IMR-90 (cell line): ENCODE data around the gene DDX52. TPM values are rescaled to one million over a fixed set of nuclear protein-coding genes. Genes with fewer than 3 reads are reported as not detected.

Experiments
- ATAC-seq: fragments of 200-7000 bp; cut with Tn5 transposase; 2 replicates; pipeline ENCODE4 v1.9.1; 2020; ENCODE audit warnings: low read depth, mild to moderate bottlenecking, moderate library complexity
- BruUV-seq: library from RNA; stranded (reverse); fragments of 400-500 nt; replicated peaks from 2 replicates; lab custom pipeline; 2021; lab: Mats Ljungman, UMichigan
- CTCF ChIA-PET: fragments of 300-600 bp; formaldehyde crosslinking; extraction: SDS; loops from one replicate; lab custom pipeline; 2021; ENCODE audit warnings: antibody characterized with exemption; lab: Yijun Ruan, JAX
- POLR2A ChIA-PET: fragments of 300-600 bp; sonication (Branson Sonifier 250); formaldehyde crosslinking; loops from one replicate; lab custom pipeline; 2022; ENCODE audit warnings: antibody characterized with exemption; ENCODE audit not compliant: unreplicated experiment; lab: Charles Lee
- DNase-seq: peaks from one replicate; pipeline ENCODE4 v3.0.0; 2013
- H2AFZ ChIP-seq: replicated peaks from 2 replicates; pipeline ENCODE3; 2013; ENCODE audit warnings: low read length, mild to moderate bottlenecking; ENCODE audit not compliant: poor library complexity
- H2AK5ac ChIP-seq: 2 replicates; pipeline ENCODE4 v1.6.1; 2013; ENCODE audit warnings: low read depth, low read length, inconsistent platforms
- H2AK9ac ChIP-seq: replicated peaks from 2 replicates; pipeline ENCODE3; 2013; ENCODE audit warnings: mild to moderate bottlenecking, low read depth, low read length, moderate library complexity; ENCODE audit not compliant: poor library complexity
- H2BK120ac ChIP-seq: 2 replicates; pipeline ENCODE4 v1.6.1; 2013; ENCODE audit warnings: low read depth, low read length, inconsistent platforms
- H2BK15ac ChIP-seq: 3 replicates; pipeline ENCODE4 v1.6.1; 2013; ENCODE audit warnings: low read depth, low read length, inconsistent platforms
- H2BK20ac ChIP-seq: 2 replicates; pipeline ENCODE4 v1.6.1; 2013; ENCODE audit warnings: low read depth, mild to moderate bottlenecking, inconsistent platforms, low read length, moderate library complexity
- H2BK5ac ChIP-seq: 2 replicates; pipeline ENCODE4 v1.6.1; 2013; ENCODE audit warnings: mild to moderate bottlenecking, low read depth, low read length, inconsistent platforms; ENCODE audit not compliant: poor library complexity, severe bottlenecking
- H3K14ac ChIP-seq: replicated peaks from 2 replicates; pipeline ENCODE4 v1.6.1; 2013; ENCODE audit warnings: low read depth, low read length, inconsistent platforms
- H3K18ac ChIP-seq: 2 replicates; pipeline ENCODE4 v1.6.1; 2013; ENCODE audit warnings: low read depth, low read length, control low read depth
- H3K23ac ChIP-seq: 2 replicates; pipeline ENCODE4 v1.6.1; 2013; ENCODE audit warnings: low read depth, low read length, inconsistent platforms
- H3K27ac ChIP-seq: 2 replicates; pipeline ENCODE4 v1.5.1; 2013; ENCODE audit warnings: mild to moderate bottlenecking, control low read depth, low read length; ENCODE audit not compliant: insufficient read depth
- H3K27me3 ChIP-seq: 2 replicates; pipeline ENCODE4 v1.6.1; 2013; ENCODE audit warnings: low read length; ENCODE audit not compliant: control insufficient read depth, insufficient read depth
- H3K36me3 ChIP-seq: 2 replicates; pipeline ENCODE4 v1.6.1; 2013; ENCODE audit warnings: low read length, mixed read lengths; ENCODE audit not compliant: control insufficient read depth, insufficient read depth
- H3K4ac ChIP-seq: 2 replicates; pipeline ENCODE4 v1.6.1; 2013; ENCODE audit warnings: low read depth, low read length, inconsistent platforms
- H3K4me1 ChIP-seq: 2 replicates; pipeline ENCODE4 v1.6.1; 2013; ENCODE audit warnings: low read length, mixed read lengths; ENCODE audit not compliant: control insufficient read depth, insufficient read depth
- H3K4me2 ChIP-seq: 2 replicates; pipeline ENCODE4 v1.6.1; 2013; ENCODE audit warnings: low read depth, mild to moderate bottlenecking, control low read depth, low read length, moderate library complexity
- H3K4me3 ChIP-seq: 2 replicates; pipeline ENCODE4 v1.5.1; 2013; ENCODE audit warnings: low read depth, mild to moderate bottlenecking, control low read depth, low read length, moderate library complexity; ENCODE audit not compliant: insufficient read depth
- H3K56ac ChIP-seq: 2 replicates; pipeline ENCODE4 v1.6.1; 2013; ENCODE audit warnings: low read length, inconsistent platforms; ENCODE audit not compliant: insufficient read depth; ENCODE audit errors: extremely low read depth
- H3K79me1 ChIP-seq, 2 experiments: 2 replicates each; pipeline ENCODE4 v1.6.1; 2013; ENCODE audit warnings: low read length in 2 of 2, inconsistent platforms in 1 of 2, low read depth in 1 of 2
- H3K9ac ChIP-seq: 2 replicates; pipeline ENCODE4 v1.6.1; 2013; ENCODE audit warnings: low read depth, low read length, control low read depth
- H3K9me1 ChIP-seq: 2 replicates; pipeline ENCODE4 v1.6.1; 2013; ENCODE audit warnings: low read length, inconsistent platforms; ENCODE audit not compliant: insufficient read depth
- H3K9me3 ChIP-seq: 2 replicates; pipeline ENCODE4 v1.6.1; 2013; ENCODE audit warnings: low read length; ENCODE audit not compliant: control insufficient read depth, insufficient read depth
- H4K20me1 ChIP-seq: 2 replicates; pipeline ENCODE4 v1.6.1; 2013; ENCODE audit warnings: low read length, inconsistent platforms; ENCODE audit not compliant: insufficient read depth
- H4K5ac ChIP-seq: 2 replicates; pipeline ENCODE4 v1.6.1; 2013; ENCODE audit warnings: mild to moderate bottlenecking, low read depth, low read length, control low read depth
- H4K8ac ChIP-seq, 2 experiments: 2 replicates each; pipeline ENCODE4 v1.6.1; 2013; ENCODE audit warnings: low read depth in 2 of 2, low read length in 2 of 2, control low read depth in 1 of 2, inconsistent platforms in 1 of 2
- H4K91ac ChIP-seq: 2 replicates; pipeline ENCODE4 v1.6.1; 2013; ENCODE audit warnings: low read depth, low read length, inconsistent platforms; ENCODE audit not compliant: insufficient read depth
- CHD1 ChIP-seq: IDR thresholded peaks from 2 replicates; pipeline ENCODE4 v1.6.1; 2012; ENCODE audit warnings: low read depth, low read length, improper control_type of control experiment
- MXI1 ChIP-seq: IDR thresholded peaks from 2 replicates; pipeline ENCODE4 v1.6.1; 2012; ENCODE audit warnings: low read depth, mild to moderate bottlenecking, low read length, moderate library complexity, borderline replicate concordance
- NFE2L2 ChIP-seq: fragments of 150-350 bp; IDR thresholded peaks from 2 replicates; pipeline ENCODE4 v1.6.1; 2016; ENCODE audit warnings: low read depth, mild to moderate bottlenecking, low read length
- RAD21 ChIP-seq: IDR thresholded peaks from 2 replicates; pipeline ENCODE4 v1.6.1; 2012; ENCODE audit warnings: low read length, improper control_type of control experiment
- dilution Hi-C: fragments of 300-500 bp; cut with HindIII; formaldehyde crosslinking; loops from one replicate; pipeline ENCODE4 v1.14.3; 2018; ENCODE audit warnings: low sequenced_read_pairs; ENCODE audit not compliant: unreplicated experiment
- in situ Hi-C: fragments of 300-500 bp; cut with MboI; formaldehyde crosslinking; loops from 3 replicates; pipeline ENCODE4 v1.14.3; 2019; ENCODE audit warnings: low sequenced_read_pairs, inconsistent platforms, mixed read lengths
- intact Hi-C: fragments of 100-400 bp; cut with micrococcal nuclease; formaldehyde crosslinking; loops from 2 replicates; pipeline ENCODE4 v1.10.0; 2022
- polyA plus RNA-seq, 3 experiments: library from polyadenylated mRNA; depleted of rRNA; stranded (reverse); fragments of >200 nt; gene quantifications; 2 replicates each; pipeline ENCODE4 v1.2.3, GENCODE V29; 2012; ENCODE audit warnings: low replicate concordance in 1 of 3
- total RNA-seq: library from RNA; depleted of rRNA; stranded (reverse); fragments of >200 nt; gene quantifications from 2 replicates; pipeline ENCODE4 v1.2.3, GENCODE V29; 2012

The DDX52 gene
- total and polyA plus RNA-seq, 2 of the 4 experiments (the other 2 are of a cell fraction) = 12.5 to 26.7 TPM

- Histone ChIP-seq H4K8ac (no peak overlapping the region), H2BK5ac (no peak overlapping the region), H4K5ac (no peak overlapping the region), H3K27ac (no peak overlapping the region), H3K4me1 (peaks cover 1% of the 10 kb centered on the region; the same call in 1 of the 2 replicates), H3K4me3 (no peak overlapping the region), H3K4me2 (peak overlapping the region; percentile 20; the same call in 1 of the 2 replicates), H2AFZ (no peak overlapping the region), H2BK20ac (no peak overlapping the region), H3K9ac (no peak overlapping the region), H3K36me3 (peaks cover 9% of the 10 kb centered on the region), H4K20me1 (peaks cover 4% of the 10 kb centered on the region; the same call in 1 of the 2 replicates), H3K27me3 (no peaks in the 10 kb centered on the region), H3K79me1 (peaks cover 11 to 59% of the 10 kb centered on the region in 2 experiments; a peak in 3 of 4 replicates), H3K23ac (no peak overlapping the region), H3K18ac (no peak overlapping the region), H4K91ac (no peak overlapping the region), H2AK9ac (no peak overlapping the region), H3K14ac (no peak overlapping the region), H2BK15ac (no peak overlapping the region), H2AK5ac (no peak overlapping the region), H3K9me3 (no peaks in the 10 kb centered on the region), H3K4ac (no peak overlapping the region), H2BK120ac (no peak overlapping the region), H3K56ac (no peak overlapping the region), H3K9me1 (no peaks in the 10 kb centered on the region; the same call in 1 of the 2 replicates)
- intact Hi-C loops = no loop called here
- in situ Hi-C loops = loop anchor here (25.0 kb wide), 1 partner anchor 647 kb away; the partner anchor contains the start of gene MRPL45
- BruUV-seq = no TSS peak
- DNase-seq (no peak), ATAC-seq (no peak)
- POLR2A ChIA-PET = no interaction called here
- dilution Hi-C loops = no loop called here
- TF ChIP-seq RAD21 (no peak), CHD1 (no peak), NFE2L2 (no peak), MXI1 (no peak)
- CTCF ChIA-PET = no interaction called here
Observed at GRCh38 chr17:37640015-37640414, 3.2 kb downstream of the DDX52 start.
